NCI-H748 treated with DMSO at 0.1 percent for 48 hours (cell line): ENCODE results near the gene DCBLD2.

Source experiments
- DNase-seq: peaks from one replicate; lab custom pipeline; 2025; lab: John Stamatoyannopoulos, UW

The DCBLD2 gene, protein sequence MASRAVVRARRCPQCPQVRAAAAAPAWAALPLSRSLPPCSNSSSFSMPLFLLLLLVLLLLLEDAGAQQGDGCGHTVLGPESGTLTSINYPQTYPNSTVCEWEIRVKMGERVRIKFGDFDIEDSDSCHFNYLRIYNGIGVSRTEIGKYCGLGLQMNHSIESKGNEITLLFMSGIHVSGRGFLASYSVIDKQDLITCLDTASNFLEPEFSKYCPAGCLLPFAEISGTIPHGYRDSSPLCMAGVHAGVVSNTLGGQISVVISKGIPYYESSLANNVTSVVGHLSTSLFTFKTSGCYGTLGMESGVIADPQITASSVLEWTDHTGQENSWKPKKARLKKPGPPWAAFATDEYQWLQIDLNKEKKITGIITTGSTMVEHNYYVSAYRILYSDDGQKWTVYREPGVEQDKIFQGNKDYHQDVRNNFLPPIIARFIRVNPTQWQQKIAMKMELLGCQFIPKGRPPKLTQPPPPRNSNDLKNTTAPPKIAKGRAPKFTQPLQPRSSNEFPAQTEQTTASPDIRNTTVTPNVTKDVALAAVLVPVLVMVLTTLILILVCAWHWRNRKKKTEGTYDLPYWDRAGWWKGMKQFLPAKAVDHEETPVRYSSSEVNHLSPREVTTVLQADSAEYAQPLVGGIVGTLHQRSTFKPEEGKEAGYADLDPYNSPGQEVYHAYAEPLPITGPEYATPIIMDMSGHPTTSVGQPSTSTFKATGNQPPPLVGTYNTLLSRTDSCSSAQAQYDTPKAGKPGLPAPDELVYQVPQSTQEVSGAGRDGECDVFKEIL

DNA sequence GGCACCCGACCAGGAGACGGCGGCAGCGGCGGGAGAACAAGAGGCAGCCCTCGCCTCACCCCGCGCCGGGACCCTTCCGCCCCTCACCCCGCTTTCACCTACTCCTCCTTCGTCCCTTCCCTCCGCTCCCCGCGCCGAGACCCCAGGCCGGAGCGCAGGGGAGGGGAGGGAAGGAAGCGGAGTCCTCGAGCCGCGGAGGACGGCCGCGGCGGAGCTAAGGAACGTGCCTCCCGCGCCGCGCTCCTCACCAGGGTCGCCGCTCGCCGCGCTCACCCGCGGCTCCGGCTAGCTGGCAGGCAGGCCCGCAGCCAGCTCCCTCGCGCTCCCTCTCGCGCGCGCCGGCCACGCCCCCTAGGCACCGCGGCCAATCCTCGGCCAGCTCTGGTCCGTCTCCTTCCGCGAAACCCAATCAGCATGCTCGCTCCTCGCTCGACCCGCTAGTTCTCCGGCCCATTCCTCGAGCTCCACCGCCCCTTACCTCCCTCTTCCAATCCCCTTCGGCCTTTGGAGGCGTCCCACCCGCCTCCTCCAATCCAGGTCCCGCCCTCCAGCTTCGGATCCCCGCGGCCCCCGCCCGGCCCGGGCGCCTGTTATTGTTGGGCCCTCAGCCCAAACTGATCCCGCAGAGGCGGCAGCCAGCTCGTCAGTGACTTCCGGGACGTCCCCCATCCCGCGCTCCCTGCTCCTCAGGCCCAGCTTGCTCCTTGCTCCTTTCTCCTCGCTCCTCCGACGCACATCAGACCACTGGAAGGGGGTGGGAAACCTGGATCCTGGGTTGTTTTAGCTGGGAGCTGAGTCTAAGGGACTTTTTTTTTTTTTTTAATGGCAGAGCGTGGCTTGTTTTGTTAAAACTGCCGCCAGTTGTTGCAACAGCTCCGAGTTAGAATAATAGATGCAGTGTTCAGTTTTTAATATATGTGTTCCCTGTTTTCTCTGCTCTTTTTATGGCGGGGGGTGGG, at the start of gene DCBLD2:
Gene DCBLD2 (minus strand): TSS at position 304 of the 959 bp plus-strand sequence. CDS start 369 bp downstream, outside the sequence.
- peak; percentile 78 for DNase-seq

DNA sequence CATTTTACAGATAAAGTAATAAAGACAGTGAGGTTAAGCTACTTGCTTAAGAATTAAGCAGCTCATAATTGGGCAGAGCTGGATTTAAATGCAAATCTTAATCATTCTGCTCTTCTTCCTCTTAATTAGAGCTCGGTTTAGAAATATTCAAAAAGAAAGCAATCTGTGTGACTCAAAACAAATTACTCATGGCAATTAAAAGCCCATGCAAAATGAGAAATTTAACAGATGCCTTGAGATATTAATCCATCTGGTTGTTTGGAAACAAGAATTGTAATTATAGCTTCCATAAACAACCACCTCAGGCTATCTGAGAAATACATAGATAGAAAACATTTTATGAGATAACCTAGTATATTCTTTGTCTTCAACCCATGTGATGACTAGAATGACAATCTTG, 44.2 kb upstream of the DCBLD2 start:
- no peak for DNase-seq

DNA sequence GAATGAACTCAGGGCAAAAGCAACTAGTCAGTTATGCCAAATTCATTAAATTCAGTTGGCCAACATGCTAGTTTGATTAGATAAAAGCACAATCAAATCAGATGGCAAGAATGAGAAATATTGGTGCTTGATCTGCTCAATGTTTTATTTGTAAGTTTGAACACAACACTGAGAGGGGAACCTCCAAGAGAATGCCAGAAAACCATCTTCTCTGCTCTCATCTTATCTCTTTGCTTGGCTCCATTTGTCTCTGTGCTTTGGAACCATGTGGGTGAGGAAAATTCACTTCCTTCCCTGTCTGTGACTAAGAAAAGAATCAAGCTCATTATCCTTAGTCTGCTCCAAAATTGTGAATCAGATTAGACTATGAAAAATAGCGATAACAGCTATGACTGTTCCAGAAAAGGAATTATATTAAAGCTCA, 43.6 kb upstream of the DCBLD2 start:
- DNase-seq = no peak

DNA sequence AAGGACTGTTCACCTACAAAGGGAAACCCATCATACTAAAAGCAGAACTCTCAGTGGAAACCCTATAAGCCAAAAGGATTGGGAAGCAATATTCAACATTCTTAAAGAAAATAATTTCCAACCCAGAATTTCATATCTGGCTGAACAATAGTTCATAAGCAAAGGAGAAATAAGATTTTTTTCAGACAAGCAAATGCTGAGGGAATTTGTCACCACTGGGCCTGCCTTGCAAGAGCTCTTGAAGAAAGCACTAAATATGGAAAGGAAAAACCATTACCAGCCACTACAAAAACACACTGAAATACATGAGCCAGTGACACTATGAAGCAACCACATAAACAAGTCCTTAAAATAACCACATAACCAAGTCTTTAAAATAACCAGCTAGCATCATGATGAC, 28.9 kb upstream of the DCBLD2 start:
- no peak for DNase-seq

DNA sequence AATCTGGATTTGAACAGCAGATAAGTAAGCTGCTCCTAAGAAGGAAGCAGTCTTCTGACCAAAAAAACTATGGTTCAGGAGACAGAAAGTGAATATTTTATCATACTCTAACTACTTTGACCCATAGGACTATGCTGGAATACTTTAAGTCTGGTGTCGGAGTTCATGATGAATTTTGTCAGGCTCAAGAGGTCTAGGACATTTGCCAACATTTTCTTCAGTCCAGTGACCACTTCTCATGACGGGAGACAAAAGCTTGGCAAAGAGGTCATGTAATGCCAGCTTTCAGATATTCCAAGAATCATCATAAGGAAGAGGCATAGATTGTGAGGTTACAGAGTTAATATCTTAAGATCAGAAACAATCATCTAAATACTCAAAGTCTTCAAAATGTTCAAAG, 20.5 kb upstream of the DCBLD2 start:
- DNase-seq = no peak

DNA sequence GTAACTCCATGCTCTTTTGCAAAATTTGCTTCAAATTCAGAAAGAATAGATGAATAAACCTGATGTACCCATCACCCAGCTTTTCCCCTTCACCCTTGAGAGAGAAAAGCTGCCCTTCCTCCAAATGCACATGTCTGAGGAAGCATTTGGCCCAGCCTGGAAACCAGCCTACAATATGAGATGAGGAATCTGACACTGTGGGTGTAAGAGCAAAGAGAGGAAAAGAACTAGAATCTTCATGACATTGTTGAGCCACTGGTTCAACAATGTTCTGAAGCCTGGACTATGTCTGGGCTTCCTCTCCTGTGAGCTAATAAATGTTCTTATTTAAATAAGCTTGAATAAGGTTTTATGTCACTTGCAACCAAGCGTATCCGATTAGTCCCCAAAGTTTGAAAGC, 18.7 kb upstream of the DCBLD2 start:
- no peak for DNase-seq

DNA sequence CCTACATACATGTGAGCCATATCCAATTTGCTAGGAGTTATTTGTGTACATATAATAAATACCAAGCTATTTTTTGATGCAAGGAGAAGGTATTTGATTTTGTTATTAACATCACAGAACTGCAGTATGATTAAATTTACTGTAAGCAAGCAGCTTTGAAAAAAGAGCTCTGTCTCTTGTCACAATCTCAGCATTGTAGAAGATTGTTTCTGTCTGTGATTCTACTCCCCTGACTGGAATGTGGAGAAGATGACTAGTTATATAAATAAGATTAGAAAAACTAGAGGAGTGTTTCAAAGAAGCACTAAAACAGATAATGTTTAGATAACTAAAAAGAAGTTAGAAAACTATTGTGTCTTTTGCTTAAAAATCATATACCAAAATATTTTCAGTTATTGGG, 17.1 kb upstream of the DCBLD2 start:
- no peak for DNase-seq

DNA sequence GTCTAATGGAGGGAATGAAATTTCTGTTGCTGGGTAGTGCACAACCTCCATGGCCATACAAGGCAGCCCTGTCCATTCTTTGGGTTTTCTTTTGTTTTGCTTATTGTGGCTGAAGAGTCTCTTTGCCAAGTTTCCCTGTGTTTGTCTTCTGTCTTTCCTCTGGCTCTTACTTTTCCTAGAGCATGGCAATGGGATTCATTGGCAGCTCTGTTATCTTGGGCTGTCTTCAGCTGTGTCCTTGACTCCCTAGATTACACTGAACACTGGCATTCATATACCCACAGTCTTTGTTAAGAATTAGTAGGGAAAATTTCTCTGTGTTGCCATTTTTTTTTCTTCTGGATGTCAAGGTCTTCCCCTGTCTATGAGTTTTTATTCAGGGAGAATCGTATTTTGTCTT, 16.1 kb upstream of the DCBLD2 start:
- no peak for DNase-seq

DNA sequence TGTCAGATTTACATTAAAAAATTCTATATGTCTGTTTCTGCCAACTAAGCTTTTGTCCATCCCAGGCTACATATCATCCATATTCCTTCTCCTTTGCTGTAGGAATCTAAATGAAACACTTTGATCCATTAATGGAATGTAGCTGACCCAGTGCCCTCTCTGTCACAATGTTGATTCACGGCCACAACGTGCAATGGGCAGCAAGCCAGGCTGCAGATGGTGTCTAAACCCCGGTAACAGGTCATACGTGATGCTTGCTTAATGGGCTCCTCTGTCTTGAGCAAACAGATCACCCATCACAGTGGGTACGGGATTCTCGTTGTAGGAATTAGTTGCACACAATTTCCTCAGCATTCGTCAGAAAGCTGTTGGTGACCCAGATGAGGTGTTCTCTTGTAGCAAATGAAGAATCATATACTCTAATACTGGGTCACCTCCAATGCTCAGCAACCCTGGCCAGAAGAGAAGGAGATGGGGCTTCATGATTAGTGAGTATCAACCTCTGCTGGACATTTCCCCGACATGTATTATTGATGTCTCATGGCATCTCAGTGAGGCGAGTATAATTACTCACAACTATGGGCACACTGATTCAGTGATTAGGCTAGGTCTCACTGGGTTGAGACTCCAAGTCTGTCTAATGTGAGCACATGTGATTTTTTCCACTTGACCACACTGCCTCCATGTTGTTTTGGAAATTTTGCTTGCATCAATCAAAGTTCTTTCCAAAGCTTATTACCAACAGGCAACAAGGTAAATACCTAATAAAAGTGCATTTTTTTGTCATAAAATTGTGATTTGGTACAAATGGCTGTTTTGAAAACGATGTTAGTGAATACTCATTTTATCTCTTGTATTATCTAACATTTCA, 12.9 kb upstream of the DCBLD2 start:
- DNase-seq = no peak

DNA sequence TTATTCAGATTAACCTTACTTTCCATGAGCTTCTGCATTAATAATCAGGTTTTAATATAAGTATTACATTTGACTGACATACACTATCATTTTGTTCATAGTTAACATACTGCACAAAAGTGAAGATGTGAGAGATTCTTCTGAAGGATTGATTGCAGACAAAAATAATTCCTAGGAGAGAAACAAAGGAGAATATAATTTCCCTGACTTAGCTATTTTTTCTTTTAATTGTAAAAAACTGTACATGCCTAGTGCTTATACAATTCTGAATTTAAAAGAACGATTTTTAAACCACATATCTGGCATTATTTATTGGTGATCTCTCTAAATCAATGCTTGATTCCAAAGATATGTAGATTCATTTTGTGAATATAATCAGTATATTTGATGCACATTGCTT, 11.0 kb upstream of the DCBLD2 start:
- DNase-seq = no peak

DNA sequence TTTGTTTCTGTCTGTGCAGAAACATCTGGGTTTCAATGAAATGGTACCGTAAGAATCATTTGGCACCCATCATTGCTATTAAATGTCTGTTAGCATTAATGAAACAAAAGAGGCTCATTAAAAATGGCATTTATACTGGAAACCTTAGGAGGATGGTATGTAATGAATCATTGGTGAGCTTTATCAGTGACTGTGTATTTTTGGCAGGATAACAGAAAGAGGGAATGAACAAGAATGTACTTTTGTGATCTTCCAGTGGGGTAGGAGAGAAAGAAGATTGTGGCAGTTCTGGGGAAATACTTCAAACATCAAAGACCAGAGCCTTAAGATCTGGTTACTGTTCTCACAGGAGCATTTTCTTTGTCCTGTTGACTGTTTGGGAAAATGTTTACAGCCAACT, 4.7 kb upstream of the DCBLD2 start:
- DNase-seq = no peak

DNA sequence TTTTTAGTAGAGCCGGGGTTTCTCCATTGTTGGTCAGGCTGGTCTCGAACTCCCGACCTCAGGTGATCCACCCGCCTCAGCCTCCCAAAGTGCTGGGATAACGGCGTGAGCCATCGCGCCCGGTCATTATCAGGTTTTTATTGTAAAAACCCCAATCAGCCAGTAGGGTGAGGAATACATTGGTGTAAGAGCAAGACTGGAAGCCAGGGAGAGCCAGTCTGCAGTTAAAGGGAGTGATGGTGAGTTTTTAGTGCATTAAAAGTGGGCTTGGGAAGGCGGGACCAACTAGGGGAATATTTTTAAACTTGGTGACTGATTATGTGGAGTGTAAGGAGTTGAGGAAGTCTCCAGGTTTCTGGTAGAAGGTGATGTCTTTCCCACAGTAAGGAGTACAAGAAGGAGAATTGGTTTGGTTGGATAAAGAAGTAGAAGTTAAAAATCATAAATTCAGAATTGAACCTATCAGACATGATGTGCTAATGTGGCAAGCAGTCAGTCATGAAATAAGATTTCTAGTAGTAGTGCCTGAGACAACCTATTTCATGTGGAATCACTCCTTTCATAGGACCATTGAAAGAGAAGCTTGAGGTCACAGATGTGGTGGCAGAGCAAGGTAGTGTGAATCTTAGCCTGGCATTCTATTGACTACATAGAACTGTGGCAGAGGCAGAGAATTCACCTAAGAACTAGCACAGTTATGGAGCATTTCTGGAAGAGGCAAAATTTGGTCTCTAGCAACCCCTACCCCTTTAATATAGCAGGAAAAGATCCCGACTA, 2.4 kb upstream of the DCBLD2 start:
- no peak for DNase-seq

DNA sequence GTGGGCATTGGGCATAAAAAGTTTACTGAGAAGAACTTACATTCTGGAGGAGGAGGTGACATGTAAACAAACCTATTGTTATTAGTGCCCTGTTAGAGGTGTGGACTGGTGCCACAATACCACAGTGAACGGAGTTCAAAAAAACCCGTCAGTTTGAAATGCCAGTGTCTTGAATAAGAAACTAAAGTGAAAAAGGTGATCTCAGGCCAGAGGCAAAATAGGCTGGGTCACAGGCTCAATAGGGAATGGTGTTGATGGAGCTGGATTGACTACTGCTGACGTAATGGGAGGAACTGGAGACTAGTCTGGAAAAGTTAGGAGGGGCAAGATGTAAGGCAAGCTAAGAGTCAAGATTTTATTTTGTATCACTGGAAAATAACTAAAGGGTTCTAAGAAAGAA, 1.6 kb upstream of the DCBLD2 start:
- DNase-seq = no peak

DNA sequence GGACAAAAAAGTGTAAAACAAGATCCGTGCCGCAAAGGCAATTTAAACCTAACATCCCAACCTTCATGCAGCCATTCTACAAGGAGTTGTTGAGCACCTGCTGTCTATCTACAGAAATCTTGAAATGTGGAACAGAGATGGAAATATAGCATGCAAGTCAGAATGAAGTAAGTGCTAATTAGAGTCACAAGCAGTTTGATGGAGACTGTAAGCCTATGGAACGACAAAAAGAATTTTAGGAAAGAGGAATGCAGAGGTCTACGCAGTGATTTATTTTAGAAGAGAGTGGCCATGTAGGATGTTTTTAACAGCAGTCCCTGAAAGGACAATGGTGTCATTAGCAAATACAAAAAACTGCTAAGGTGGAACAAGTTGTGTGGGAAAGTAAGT, 851 bp upstream of the DCBLD2 start:
- no peak for DNase-seq

DNA sequence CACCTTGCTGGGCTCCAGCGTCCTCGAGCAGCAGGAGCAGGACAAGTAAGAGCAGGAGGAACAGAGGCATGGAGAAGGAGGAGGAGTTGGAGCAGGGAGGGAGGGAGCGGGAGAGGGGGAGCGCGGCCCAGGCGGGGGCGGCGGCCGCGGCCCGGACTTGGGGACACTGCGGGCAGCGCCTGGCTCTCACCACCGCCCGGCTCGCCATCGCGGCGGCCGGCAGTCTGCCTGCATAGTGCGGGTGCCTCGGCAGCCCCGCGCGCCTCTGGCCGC, 440 bp downstream of the DCBLD2 start:
- no peak for DNase-seq

DNA sequence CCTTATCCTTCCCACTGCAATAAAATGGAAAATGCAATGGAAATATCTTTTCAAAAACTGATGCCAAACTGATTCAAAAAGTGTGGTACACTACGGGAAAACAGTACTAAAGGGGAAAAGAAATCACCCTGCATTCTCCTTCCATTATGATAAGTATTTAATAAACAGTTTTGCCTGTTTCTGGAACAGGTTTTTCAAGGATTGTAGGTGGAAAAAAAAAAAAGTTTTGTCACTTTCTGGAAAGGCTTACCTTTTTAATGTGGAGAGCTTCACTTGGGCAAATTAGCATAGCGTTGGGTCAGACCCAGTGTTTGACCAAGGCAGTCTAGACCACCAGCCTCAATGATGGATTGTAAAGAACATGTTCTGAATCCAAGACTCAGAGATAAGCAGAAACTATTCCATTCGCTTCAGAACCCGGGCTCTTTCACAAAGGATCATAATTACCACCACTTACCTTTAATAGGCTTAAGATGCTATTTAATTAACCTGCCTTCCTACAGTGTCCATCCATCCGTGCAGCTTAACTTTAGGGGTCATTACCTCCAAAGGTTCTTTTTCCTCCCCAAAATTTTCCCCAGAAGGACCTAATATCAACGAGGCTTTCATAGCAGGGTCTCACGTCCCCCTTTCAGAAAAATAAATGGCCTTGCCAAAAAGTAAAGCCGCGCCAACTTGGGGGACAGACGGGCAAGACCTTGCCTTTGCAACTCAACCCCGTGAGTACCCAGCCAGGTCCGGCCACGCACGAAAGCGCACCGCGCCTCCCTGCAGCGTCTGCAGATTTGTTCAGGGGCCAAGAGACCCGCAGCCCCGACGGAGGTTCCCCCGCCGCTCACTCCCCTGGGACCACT, 1.0 kb downstream of the DCBLD2 start:
- no peak for DNase-seq

DNA sequence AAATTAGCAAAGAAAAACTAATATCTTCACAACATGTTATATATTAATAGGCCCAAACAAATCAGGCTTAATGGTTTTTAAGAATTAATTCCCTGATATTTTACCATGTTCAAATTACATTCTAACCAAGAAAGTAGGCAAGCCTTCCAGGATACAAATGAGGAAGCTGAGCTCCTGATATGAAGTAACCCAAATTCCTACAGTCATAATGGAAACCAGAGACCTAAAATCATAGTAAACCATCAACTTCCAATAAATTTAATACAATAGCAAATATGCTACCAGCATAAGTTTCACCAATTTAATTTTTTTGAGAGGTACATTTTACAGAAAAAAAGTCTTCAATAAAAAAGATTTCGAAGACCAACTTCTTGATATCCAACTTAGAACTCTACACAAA, 3.8 kb downstream of the DCBLD2 start:
- DNase-seq = no peak

DNA sequence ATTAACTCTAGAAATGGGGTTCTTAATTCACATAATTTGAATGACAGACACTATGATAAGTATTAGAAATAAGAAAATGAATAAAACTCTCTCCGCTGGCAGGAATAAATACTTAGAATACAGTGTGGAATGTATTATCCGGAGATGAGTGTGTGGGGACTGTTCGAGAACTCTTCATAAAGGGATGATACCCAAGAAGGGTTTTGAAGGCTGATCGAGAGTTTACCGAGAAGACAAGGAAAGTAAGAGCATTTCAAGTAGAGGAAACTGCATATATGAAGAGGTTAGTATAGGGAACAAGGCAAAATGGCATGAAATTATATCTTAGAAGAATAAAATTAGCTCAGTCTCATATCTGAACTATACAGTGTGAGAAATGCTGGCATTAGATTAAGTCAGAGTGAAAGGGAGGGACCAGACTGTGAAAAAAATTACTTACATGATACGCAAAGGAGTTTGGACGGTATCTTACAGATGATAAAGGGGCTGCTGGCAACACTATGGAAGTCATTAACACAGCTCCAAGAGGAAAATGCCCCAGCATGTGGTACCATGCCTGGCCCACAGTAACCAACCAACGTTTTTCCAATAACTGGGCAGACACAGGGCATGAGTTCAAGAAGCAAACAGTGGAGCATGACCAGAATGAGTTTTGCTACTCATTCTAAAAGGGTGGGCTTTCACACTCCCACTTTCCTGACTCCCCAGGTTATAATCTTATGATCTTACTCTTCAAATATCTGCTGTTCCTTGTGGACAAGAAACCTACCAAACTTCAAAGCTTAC, 6.5 kb downstream of the DCBLD2 start:
- DNase-seq = no peak

DNA sequence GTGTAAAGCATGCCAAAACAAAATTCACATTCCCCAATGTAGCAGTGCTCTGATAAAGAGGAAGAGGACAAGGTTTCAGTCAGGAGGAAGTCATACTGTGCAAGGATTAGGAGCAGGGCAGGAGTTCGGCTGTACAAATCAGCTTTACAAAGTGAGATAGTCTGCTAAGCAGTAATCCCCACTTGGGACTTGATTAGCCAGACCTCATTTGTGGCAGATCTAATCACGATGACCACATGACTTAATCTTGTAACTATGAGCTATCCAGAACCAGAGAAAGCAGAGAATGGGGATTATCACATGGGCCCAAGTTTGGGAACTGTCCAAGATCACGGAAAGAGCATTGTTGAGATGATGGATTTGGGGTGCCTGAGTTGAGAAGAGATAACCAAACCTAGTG, 7.8 kb downstream of the DCBLD2 start:
- no peak for DNase-seq
